H1 (cell line): ENCODE data around the gene CYP4A11. TPM values are rescaled to one million over a fixed set of nuclear protein-coding genes. Genes with fewer than 3 reads are reported as not detected.

Source experiments
- CTCF ChIA-PET: fragments of 300-600 bp; sonication (Branson Sonifier 250); formaldehyde crosslinking; loops from one replicate; lab custom pipeline; 2021; ENCODE audit not compliant: partially characterized antibody; lab: Charles Lee
- POLR2A ChIA-PET: fragments of 300-600 bp; sonication (Branson Sonifier 250); formaldehyde crosslinking; loops from one replicate; lab custom pipeline; 2021; ENCODE audit warnings: inconsistent platforms; ENCODE audit not compliant: partially characterized antibody; lab: Charles Lee
- DNase-seq, 2 experiments: peaks; one replicate each; pipeline versions ENCODE4 v3.0.0 to v3.0.0-alpha.2; 2010 to 2022; ENCODE audit warnings: low spot score in 2 of 2, low read depth in 1 of 2, mixed read lengths in 1 of 2
- FAIRE-seq: peaks from 2 replicates; lab custom pipeline; 2011; peaks lifted over from hg19 to GRCh38; lab: Jason Lieb, UNC
- H2AFZ ChIP-seq: 2 replicates; pipeline ENCODE4 v1.8.1; 2012; ENCODE audit warnings: low read length, inconsistent platforms
- H2AK5ac ChIP-seq: 2 replicates; pipeline ENCODE4 v1.6.1; 2013; ENCODE audit warnings: low read depth, low read length
- H2BK120ac ChIP-seq: replicated peaks from 2 replicates; pipeline ENCODE3; 2013; ENCODE audit warnings: low read depth, low read length, inconsistent platforms
- H2BK12ac ChIP-seq: 2 replicates; pipeline ENCODE4 v1.6.1; 2013; ENCODE audit warnings: low read depth, low read length
- H2BK15ac ChIP-seq: 2 replicates; pipeline ENCODE4 v1.6.1; 2013; ENCODE audit warnings: low read length
- H2BK20ac ChIP-seq: 2 replicates; pipeline ENCODE4 v1.6.1; 2013; ENCODE audit warnings: low read length
- H2BK5ac ChIP-seq: 2 replicates; pipeline ENCODE4 v1.6.1; 2013; ENCODE audit warnings: low read depth, low read length
- H3K14ac ChIP-seq: 2 replicates; pipeline ENCODE4 v1.6.1; 2013; ENCODE audit warnings: inconsistent platforms; ENCODE audit not compliant: insufficient read length
- H3K18ac ChIP-seq: 2 replicates; pipeline ENCODE4 v1.6.1; 2013; ENCODE audit warnings: low read length; ENCODE audit errors: extremely low read depth
- H3K23ac ChIP-seq: 2 replicates; pipeline ENCODE4 v1.6.1; 2013; ENCODE audit warnings: inconsistent platforms; ENCODE audit not compliant: insufficient read length
- H3K23me2 ChIP-seq: 2 replicates; pipeline ENCODE4 v1.6.1; 2013; ENCODE audit warnings: low read depth, low read length
- H3K27ac ChIP-seq: 2 replicates; pipeline ENCODE4 v1.6.1; 2011; ENCODE audit warnings: low read depth, low read length, inconsistent platforms
- H3K27me3 ChIP-seq, 4 experiments: replicated peaks in 1 of 4; 1 replicate in 1 of 4; 2 replicates in 3 of 4; pipeline versions ENCODE4 v1.6.1 to v1.8.1; 2011 to 2013; ENCODE audit warnings: low read length in 3 of 4, mild to moderate bottlenecking in 3 of 4, inconsistent platforms in 2 of 4, mixed read lengths in 2 of 4, moderate library complexity in 1 of 4; ENCODE audit not compliant: control insufficient read depth in 3 of 4, insufficient read depth in 3 of 4; ENCODE audit errors: extremely low read depth in 1 of 4
- H3K36me3 ChIP-seq, 4 experiments: 2 replicates each; pipeline versions ENCODE4 v1.6.1 to v1.8.1; 2011 to 2013; ENCODE audit warnings: mild to moderate bottlenecking in 4 of 4, low read length in 3 of 4, moderate library complexity in 2 of 4, control low read depth in 1 of 4, inconsistent platforms in 1 of 4; ENCODE audit not compliant: insufficient read depth in 4 of 4, control insufficient read depth in 2 of 4
- H3K4ac ChIP-seq: replicated peaks from 2 replicates; pipeline ENCODE3; 2013; ENCODE audit warnings: low read length, low read depth, mixed read lengths, inconsistent platforms; ENCODE audit not compliant: insufficient read length
- H3K4me1 ChIP-seq, 4 experiments: replicated peaks in 1 of 4; 1 replicate in 1 of 4; 2 replicates in 3 of 4; pipeline versions ENCODE4 v1.6.1 to v1.8.1; 2011 to 2013; ENCODE audit warnings: low read length in 3 of 4, inconsistent platforms in 2 of 4, mixed read lengths in 1 of 4; ENCODE audit not compliant: insufficient read depth in 4 of 4, control insufficient read depth in 3 of 4
- H3K4me2 ChIP-seq, 2 experiments: 2 replicates each; pipeline versions ENCODE4 v1.6.1 to v1.8.1; 2011 to 2013; ENCODE audit warnings: low read depth in 2 of 2, low read length in 2 of 2, control low read depth in 1 of 2, inconsistent platforms in 1 of 2, mild to moderate bottlenecking in 1 of 2; ENCODE audit not compliant: insufficient read depth in 1 of 2
- H3K4me3 ChIP-seq, 4 experiments: fragments of 200-600, 300-600 bp in 1 of 4; sonication (generic), shearing (Covaris generic), sonication (Bioruptor Twin) in 1 of 4; 2 replicates each; pipeline versions ENCODE4 v1.5.1 to v1.8.1; 2011 to 2016; ENCODE audit warnings: low read length in 4 of 4, low read depth in 3 of 4, control low read depth in 2 of 4, inconsistent platforms in 2 of 4, mild to moderate bottlenecking in 2 of 4, mixed read lengths in 1 of 4, moderate library complexity in 1 of 4; ENCODE audit not compliant: insufficient read depth in 2 of 4; ENCODE audit errors: extremely low read depth in 1 of 4
- H3K56ac ChIP-seq: replicated peaks from 2 replicates; pipeline ENCODE3; 2013; ENCODE audit warnings: low read depth, mild to moderate bottlenecking, mixed read lengths, low read length, inconsistent platforms; ENCODE audit not compliant: insufficient read length
- H3K79me1 ChIP-seq: 2 replicates; pipeline ENCODE4 v1.6.1; 2013; ENCODE audit warnings: low read depth, low read length, control low read depth
- H3K79me2 ChIP-seq, 2 experiments: 2 replicates each; pipeline versions ENCODE4 v1.6.1 to v1.8.1; 2012 to 2013; ENCODE audit warnings: low read length in 2 of 2, mild to moderate bottlenecking in 2 of 2, inconsistent platforms in 1 of 2; ENCODE audit not compliant: insufficient read depth in 2 of 2, control insufficient read depth in 1 of 2
- H3K9ac ChIP-seq, 4 experiments: replicated peaks in 1 of 4; 1 replicate in 1 of 4; 2 replicates in 3 of 4; pipeline versions ENCODE4 v1.6.1 to v1.8.1; 2011 to 2013; ENCODE audit warnings: low read depth in 3 of 4, low read length in 3 of 4, control low read depth in 2 of 4, mild to moderate bottlenecking in 2 of 4, moderate library complexity in 2 of 4, inconsistent platforms in 1 of 4; ENCODE audit errors: extremely low read depth in 1 of 4
- H3K9me3 ChIP-seq, 2 experiments: 2 replicates each; pipeline versions ENCODE4 v1.6.1 to v1.8.1; 2012 to 2013; ENCODE audit warnings: mild to moderate bottlenecking in 2 of 2, moderate library complexity in 2 of 2, control low read depth in 1 of 2, inconsistent platforms in 1 of 2, low read depth in 1 of 2, low read length in 1 of 2, mixed read lengths in 1 of 2; ENCODE audit not compliant: insufficient read depth in 2 of 2
- H4K20me1 ChIP-seq, 2 experiments: replicated peaks in 1 of 2; 2 replicates each; pipeline versions ENCODE3 to v1.8.1; 2011 to 2013; ENCODE audit warnings: inconsistent platforms in 2 of 2, low read length in 2 of 2, mild to moderate bottlenecking in 1 of 2; ENCODE audit not compliant: insufficient read depth in 2 of 2, control insufficient read depth in 1 of 2
- H4K5ac ChIP-seq: 2 replicates; pipeline ENCODE4 v1.6.1; 2013; ENCODE audit warnings: low read length, low read depth, mixed read lengths, inconsistent platforms; ENCODE audit not compliant: insufficient read length
- H4K8ac ChIP-seq: 2 replicates; pipeline ENCODE4 v1.8.0; 2013; ENCODE audit warnings: mild to moderate bottlenecking, moderate library complexity, low read length, inconsistent platforms; ENCODE audit not compliant: insufficient read depth; ENCODE audit errors: extremely low read depth
- H4K91ac ChIP-seq: replicated peaks from 2 replicates; pipeline ENCODE3; 2013; ENCODE audit warnings: low read length, mixed read lengths, inconsistent platforms; ENCODE audit not compliant: insufficient read length
- NANOG ChIP-seq: IDR thresholded peaks from 2 replicates; pipeline ENCODE4 v1.6.1; 2011; ENCODE audit warnings: low read length, low read depth, mild to moderate bottlenecking, inconsistent platforms; ENCODE audit not compliant: insufficient read depth, poor library complexity, severe bottlenecking
- TBP ChIP-seq: IDR thresholded peaks from 2 replicates; pipeline ENCODE4 v1.6.1; 2011; ENCODE audit warnings: low read depth, low read length, improper control_type of control experiment
- WGBS, 2 experiments: shearing (Covaris generic) in 1 of 2; methylation state at CpG; one replicate each; pipeline versions ENCODE4 v1.1.6 to v1.1.7; 2013 to 2015; ENCODE audit warnings: low lambda C conversion rate in 2 of 2, mixed read lengths in 2 of 2, inconsistent platforms in 1 of 2, low coverage in 1 of 2, missing lambda C conversion rate in 1 of 2; ENCODE audit not compliant: insufficient replicate concordance in 2 of 2, insufficient coverage in 1 of 2, insufficient read length in 1 of 2; ENCODE audit errors: extremely low coverage in 1 of 2, missing lambda C conversion rate in 1 of 2; 5-methylcytosine and 5-hydroxymethylcytosine counted together
- polyA plus RNA-seq, 7 experiments: library from polyadenylated mRNA; depleted of rRNA in 3 of 7; stranded (reverse) in 5 of 7; unstranded in 2 of 7; fragments of >200 nt in 5 of 7; fragments of 200-250 nt in 2 of 7; gene quantifications; 1 replicate in 5 of 7; 2 replicates in 1 of 7; 4 replicates in 1 of 7; pipeline versions ENCODE4 v1.2.1 to v1.2.3, GENCODE V29; 2011 to 2013; ENCODE audit warnings: missing spikeins in 2 of 7, mixed read lengths in 2 of 7
- total RNA-seq: library from RNA; stranded (reverse); fragmentation: NEBNext Ultra II Directional; extraction: Animal tissue kit (Norgen Biotek cat#: 25700); gene quantifications from 2 replicates; pipeline ENCODE4 v1.2.1, GENCODE V29; 2021

The CYP4A11 gene
- total and polyA plus RNA-seq, 2 of the 8 experiments (the other 6 are each of a cell fraction or from before 2014, with no cell fraction given): not detected

DNA sequence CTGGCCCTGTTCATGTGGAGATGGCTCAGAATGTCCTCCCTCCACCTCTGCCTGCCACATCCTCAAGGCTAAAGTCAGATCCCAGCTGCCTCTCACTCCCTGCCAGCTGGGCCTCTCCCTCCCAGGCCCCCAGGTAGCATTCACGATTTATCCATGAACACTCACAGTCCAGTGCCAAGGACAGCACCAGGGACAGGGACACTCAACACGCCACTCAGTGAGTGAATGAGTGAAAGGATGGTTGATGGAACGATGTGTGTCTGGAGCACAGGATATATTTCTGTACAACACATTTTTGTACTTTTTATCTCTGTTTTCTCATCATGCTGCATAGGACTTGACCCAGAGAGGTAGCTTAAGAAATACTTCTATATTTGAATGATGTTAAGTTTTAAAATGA, 10.1 kb downstream of the CYP4A11 start:
- no peak overlapping the region for H4K91ac ChIP-seq
- H4K20me1 ChIP-seq: no peaks in the 10 kb centered on the region
- H3K9ac ChIP-seq: no peak overlapping the region
- no peak overlapping the region for H2BK15ac ChIP-seq
- no peaks in the 10 kb centered on the region for H3K9me3 ChIP-seq
- 79% methylated on average over 3 of the region's 3 CpGs; no CpG with 5 or more reads in 1 of the 2 experiments for WGBS, 2 experiments
- ChIA-PET CTCF (interaction anchor here (0.9 to 1.0 kb wide), 2 partner anchors 15 to 184 kb away, joined by 3 to 5 read pairs; no protein-coding TSS in a partner anchor), POLR2A (no interaction called here)
- H3K79me1 ChIP-seq: no peaks in the 10 kb centered on the region
- no peak overlapping the region for H2BK20ac ChIP-seq
- no peak overlapping the region for H3K4me2 ChIP-seq
- H2AFZ ChIP-seq: no peak overlapping the region
- no peak overlapping the region for H3K4me3 ChIP-seq
- H3K36me3 ChIP-seq: no peaks in the 10 kb centered on the region
- no peak overlapping the region for H3K27ac ChIP-seq
- no peak overlapping the region for H4K5ac ChIP-seq
- no peak overlapping the region for H2AK5ac ChIP-seq
- DNase-seq (no peak), FAIRE-seq (no peak)
- H2BK12ac ChIP-seq: no peak overlapping the region
- H3K56ac ChIP-seq: no peak overlapping the region
- no peak overlapping the region for H4K8ac ChIP-seq
- no peak overlapping the region for H3K14ac ChIP-seq
- H2BK5ac ChIP-seq: no peak overlapping the region
- no peaks in the 10 kb centered on the region for H3K27me3 ChIP-seq
- H3K4ac ChIP-seq: no peak overlapping the region
- no peak overlapping the region for H3K23ac ChIP-seq
- no peaks in the 10 kb centered on the region for H3K23me2 ChIP-seq
- no peak overlapping the region for H3K18ac ChIP-seq
- no peaks in the 10 kb centered on the region for H3K4me1 ChIP-seq
- no peaks in the 10 kb centered on the region for H3K79me2 ChIP-seq
- H2BK120ac ChIP-seq: no peak overlapping the region
- TF ChIP-seq NANOG: no peak
- no peak for TF ChIP-seq TBP
